Heart right ventricle (tissue), 16 donors: ENCODE results near the gene KCNS3. TPM values are rescaled to one million over a fixed set of nuclear protein-coding genes. Genes with fewer than 3 reads are reported as not detected.

ENCODE experiments used
- ATAC-seq, 8 donors: fragments of 200-7000 bp; cut with Tn5 transposase; one replicate each; pipeline ENCODE4 v1.9.1; 2020; ENCODE audit warnings: mild to moderate bottlenecking in 8 of 8, moderate library complexity in 8 of 8, moderate number of reproducible peaks in 1 of 8
- DNase-seq, 2 donors: peaks; one replicate each; pipeline ENCODE4 v3.0.0-alpha.2; 2020
- H3K27ac ChIP-seq, 10 donors: fragments of 200-600 bp; sonication (generic) in 2 of 10; one replicate each; pipeline versions ENCODE4 v1.5.0 to v1.8.0; 2020 to 2022; ENCODE audit warnings: mild to moderate bottlenecking in 3 of 10
- H3K27me3 ChIP-seq, 7 donors: fragments of 200-600 bp; one replicate each; pipeline ENCODE4 v1.8.0; 2021 to 2022; ENCODE audit warnings: mild to moderate bottlenecking in 2 of 7
- H3K36me3 ChIP-seq, 9 donors: fragments of 200-600 bp; sonication (generic) in 1 of 9; one replicate each; pipeline versions ENCODE4 v1.5.0 to v1.8.0; 2020 to 2022; ENCODE audit warnings: mild to moderate bottlenecking in 2 of 9
- H3K4me1 ChIP-seq, 9 donors: fragments of 200-600 bp; sonication (generic) in 1 of 9; one replicate each; pipeline versions ENCODE4 v1.5.0 to v1.8.0; 2020 to 2022; ENCODE audit warnings: mild to moderate bottlenecking in 4 of 9
- H3K4me3 ChIP-seq, 10 donors: fragments of 200-600 bp; sonication (generic) in 2 of 10; one replicate each; pipeline versions ENCODE4 v1.5.0 to v1.8.0; 2020 to 2022; ENCODE audit warnings: mild to moderate bottlenecking in 7 of 10, moderate library complexity in 2 of 10
- H3K9me3 ChIP-seq, 11 donors: fragments of 200-600 bp in 10 of 11; sonication (generic) in 2 of 11; one replicate each; pipeline versions ENCODE4 v1.5.0 to v1.8.0; 2013 to 2022; ENCODE audit warnings: mild to moderate bottlenecking in 2 of 11, control low read depth in 1 of 11, moderate library complexity in 1 of 11
- WGBS, 2 donors: extraction: QIAGEN DNeasy Blood & Tissue Kit; methylation state at CpG; one replicate each; pipeline ENCODE4 v1.1.7; 2013; ENCODE audit warnings: inconsistent platforms in 1 of 2; 5-methylcytosine and 5-hydroxymethylcytosine counted together
- intact Hi-C, 10 donors: fragments of 100-400 bp; cut with DNase I; formaldehyde crosslinking; loops; one replicate each; pipeline versions ENCODE4 v1.11.1 to v1.14.2; 2022
- polyA plus RNA-seq, 2 donors: library from polyadenylated mRNA; stranded (reverse); fragments of 200-250 nt; gene quantifications; one replicate each; pipeline ENCODE4 v1.2.3, GENCODE V29; 2013
- total RNA-seq, 10 donors: library from RNA; stranded (reverse); fragmentation: NEBNext Ultra II Directional in 3 of 10; extraction: Animal tissue kit (Norgen Biotek cat#: 25700) in 3 of 10; gene quantifications; one replicate each; pipeline versions ENCODE4 v1.2.1 to v1.2.4, GENCODE V29; 2021 to 2023
- TF ChIP-seq, protein P1 (sequence below), 9 donors: fragments of 200-600 bp; sonication (generic) in 2 of 9; IDR thresholded peaks; one replicate each; pipeline versions ENCODE4 v1.5.0 to v1.8.0; 2021 to 2022; ENCODE audit warnings: antibody characterized with exemption in 9 of 9, mild to moderate bottlenecking in 5 of 9, moderate library complexity in 1 of 9
- donor health status: Arrhythmogenic right ventricular cardiomyopathy.
- donor health status: ischemic (EF 13 %, LVEDD 7.1; RV severe dilation, severe dysfunction).
- donor health status: healthy with polysubstance abuse.
- donor health status: DM: no; HTN: yes; CAD: no.
- donor health status: DM: no; HTN: no; CAD: no.
- donor health status: ischemic (EF 25% LVEDD 6.9; RV normal size, moderate dysfunction).
- donor health status: ischemic (EF 25% LVEDD 5.7; RV mildly dilated, moderate dysfunction).
- donor health status: healthy.
- donor health status: DM: yes; HTN: yes; CAD: no.
- donor health status: Ischemic cardiomyopathy.
- donor health status: ischemic (EF 35%, LVEDD 5.7; RV mildly dilated, moderate dysfunction).
- donor health status: nonischemic (EF 11% LVEDD 7.7; RV severe dilation, severe dysfunction).
- donor health status: DM: yes; HTN: yes; CAD: no.
- donor health status: PGD.
- donor health status: ischemic (EF 29% LVEDD 5.4; RV normal size, mild dysfunction).
- donor health status: nonischemic (EF 23%, LVEDD 6.1; RV moderate dilation, normal function).

Gene KCNS3
- total and polyA plus RNA-seq, 12 donors: 1.5 to 3.8 (median 2.6) TPM

DNA sequence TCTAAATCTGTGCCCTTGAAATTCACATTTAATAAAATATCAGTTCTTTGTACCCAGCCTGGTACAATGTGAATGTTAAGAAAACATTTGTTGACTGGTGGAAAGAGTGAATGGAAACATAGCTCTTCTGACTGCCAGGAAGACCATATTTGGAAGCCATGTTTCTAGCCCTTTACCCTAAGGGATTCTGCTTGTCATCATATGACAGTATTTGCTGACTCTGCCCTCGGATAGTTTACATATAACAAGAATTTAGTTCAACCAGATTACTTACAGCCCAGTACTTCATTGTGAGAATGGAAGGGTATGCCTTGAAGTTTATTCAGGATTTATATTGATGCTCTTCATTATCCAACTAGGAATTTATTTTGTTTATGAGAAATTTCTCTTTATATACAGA lies 13.8 kb upstream of the KCNS3 start:
- intact Hi-C loops: no loop called here
- H3K4me3 ChIP-seq: no peak overlapping the region
- peaks cover 0 to 6% (median 0%) of the 10 kb centered on the region in 7 donors for H3K27me3 ChIP-seq
- DNase-seq (no peak), ATAC-seq (no peak)
- WGBS, 2 donors: 37 to 39% methylated on average over 1 of the region's 1 CpG
- H3K36me3 ChIP-seq: no peaks in the 10 kb centered on the region
- H3K27ac ChIP-seq: no peak overlapping the region
- TF ChIP-seq, protein P1, sequence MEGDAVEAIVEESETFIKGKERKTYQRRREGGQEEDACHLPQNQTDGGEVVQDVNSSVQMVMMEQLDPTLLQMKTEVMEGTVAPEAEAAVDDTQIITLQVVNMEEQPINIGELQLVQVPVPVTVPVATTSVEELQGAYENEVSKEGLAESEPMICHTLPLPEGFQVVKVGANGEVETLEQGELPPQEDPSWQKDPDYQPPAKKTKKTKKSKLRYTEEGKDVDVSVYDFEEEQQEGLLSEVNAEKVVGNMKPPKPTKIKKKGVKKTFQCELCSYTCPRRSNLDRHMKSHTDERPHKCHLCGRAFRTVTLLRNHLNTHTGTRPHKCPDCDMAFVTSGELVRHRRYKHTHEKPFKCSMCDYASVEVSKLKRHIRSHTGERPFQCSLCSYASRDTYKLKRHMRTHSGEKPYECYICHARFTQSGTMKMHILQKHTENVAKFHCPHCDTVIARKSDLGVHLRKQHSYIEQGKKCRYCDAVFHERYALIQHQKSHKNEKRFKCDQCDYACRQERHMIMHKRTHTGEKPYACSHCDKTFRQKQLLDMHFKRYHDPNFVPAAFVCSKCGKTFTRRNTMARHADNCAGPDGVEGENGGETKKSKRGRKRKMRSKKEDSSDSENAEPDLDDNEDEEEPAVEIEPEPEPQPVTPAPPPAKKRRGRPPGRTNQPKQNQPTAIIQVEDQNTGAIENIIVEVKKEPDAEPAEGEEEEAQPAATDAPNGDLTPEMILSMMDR (IDR thresholded peaks at IDR 0.05): no peak
- H3K4me1 ChIP-seq: no peaks in the 10 kb centered on the region
- H3K9me3 ChIP-seq: no peaks in the 10 kb centered on the region

DNA sequence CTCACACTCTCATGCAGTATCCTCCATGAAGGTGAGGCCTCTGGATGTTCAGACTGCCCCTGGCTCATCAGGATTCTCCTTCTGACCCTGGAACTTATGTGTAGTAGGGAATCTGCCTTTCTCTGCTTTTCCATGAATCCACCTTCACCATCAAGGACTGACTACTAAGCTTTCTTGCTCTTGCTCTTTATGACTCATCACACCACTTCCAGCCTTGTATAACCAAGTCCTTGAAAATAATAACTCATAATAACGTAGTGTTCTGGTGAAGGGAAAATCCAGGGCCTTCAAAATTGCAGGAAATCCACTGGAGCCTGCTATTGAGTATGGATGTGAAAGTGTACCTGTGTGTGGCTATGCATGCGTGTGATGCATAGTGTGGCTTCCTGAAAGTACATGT lies 11.3 kb upstream of the KCNS3 start:
- ATAC-seq (no peak), DNase-seq (no peak)
- Histone ChIP-seq H3K27me3 (peaks cover 0 to 3% (median 0%) of the 10 kb centered on the region in 7 donors), H3K4me1 (no peaks in the 10 kb centered on the region), H3K36me3 (no peaks in the 10 kb centered on the region), H3K9me3 (no peaks in the 10 kb centered on the region), H3K27ac (no peak overlapping the region), H3K4me3 (no peak overlapping the region)
- WGBS, 2 donors: 91 to 96% methylated on average over 2 of the region's 2 CpGs
- intact Hi-C loops: no loop called here
- TF ChIP-seq, protein P1 (IDR thresholded peaks at IDR 0.05): no peak

DNA sequence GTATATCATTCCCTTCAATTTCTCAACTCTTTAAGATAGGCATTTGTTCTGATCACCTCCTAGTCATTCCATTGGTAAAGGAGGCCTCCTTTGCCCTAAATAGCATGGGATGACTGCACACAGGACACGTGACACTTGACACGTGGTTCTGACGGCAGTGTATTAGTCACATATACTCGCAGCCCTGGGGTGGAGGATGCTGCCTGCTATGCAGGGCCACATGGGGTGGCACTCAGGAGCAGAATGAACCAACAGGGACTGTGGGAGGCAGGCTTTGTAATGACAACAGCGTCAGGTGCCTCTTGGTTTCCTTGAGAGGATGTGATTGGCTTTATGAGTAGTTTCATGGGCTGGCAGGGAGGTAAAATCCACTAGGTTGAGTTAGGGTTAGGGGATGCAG lies 9.3 kb upstream of the KCNS3 start:
- Histone ChIP-seq H3K4me3 (no peak overlapping the region), H3K9me3 (no peaks in the 10 kb centered on the region), H3K27ac (no peak overlapping the region), H3K4me1 (no peaks in the 10 kb centered on the region), H3K36me3 (no peaks in the 10 kb centered on the region), H3K27me3 (peaks cover 0 to 5% (median 0%) of the 10 kb centered on the region in 7 donors)
- ATAC-seq (no peak), DNase-seq (no peak)
- intact Hi-C loops: no loop called here
- TF ChIP-seq, protein P1 (IDR thresholded peaks at IDR 0.05): no peak
- 77 to 79% methylated on average over 5 of the region's 5 CpGs for WGBS, 2 donors

DNA sequence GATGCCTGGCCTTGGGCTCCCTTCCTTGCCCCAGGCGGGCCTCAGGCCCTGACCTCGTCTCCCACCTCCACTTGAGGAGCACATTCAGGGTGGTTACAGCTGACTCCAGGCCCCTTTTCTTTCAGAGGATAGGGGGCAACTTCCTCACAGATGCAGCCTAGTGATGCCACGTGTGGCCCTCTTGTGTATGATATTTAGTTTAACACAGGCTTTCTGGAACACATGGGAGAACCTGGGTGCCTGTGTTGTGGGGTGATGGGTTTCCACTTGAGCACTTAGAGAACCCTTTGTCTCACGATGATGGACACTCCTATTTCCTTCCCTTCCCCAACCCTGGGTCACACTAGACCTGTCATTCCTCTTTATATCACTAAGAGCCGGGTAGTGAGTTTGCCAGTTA lies 6.8 kb upstream of the KCNS3 start:
- H3K27me3 ChIP-seq: peaks cover 0 to 23% (median 6%) of the 10 kb centered on the region in 7 donors
- intact Hi-C loops: loop anchor here in 1 of 10 donors (10.0 kb wide), 1 partner anchor 203 kb away; no protein-coding TSS in a partner anchor
- no peaks in the 10 kb centered on the region for H3K4me1 ChIP-seq
- DNase-seq (no peak), ATAC-seq (no peak)
- no peaks in the 10 kb centered on the region for H3K36me3 ChIP-seq
- no peak overlapping the region for H3K27ac ChIP-seq
- H3K4me3 ChIP-seq: no peak overlapping the region
- TF ChIP-seq, protein P1 (IDR thresholded peaks at IDR 0.05): no peak
- H3K9me3 ChIP-seq: no peaks in the 10 kb centered on the region
- WGBS, 2 donors: 73 to 84% methylated on average over 5 of the region's 5 CpGs
